Thymus (tissue), 11 donors: ENCODE measurements around the gene RADIL. TPM values are rescaled to one million over a fixed set of nuclear protein-coding genes. Genes with fewer than 3 reads are reported as not detected.
"Not testable (repeated sequence)": the region's sequence is repeated elsewhere in the genome, so short reads cannot be mapped to it uniquely, and the experiment has no call there.

Source experiments
- DNase-seq, 9 donors: peaks; one replicate each; pipeline ENCODE4 v3.0.0-alpha.2; 2013; ENCODE audit warnings: low spot score in 9 of 9, low read depth in 6 of 9, missing footprints in 1 of 9
- H3K27ac ChIP-seq, 2 donors: one replicate each; pipeline ENCODE4 v1.5.1; 2013; ENCODE audit warnings: control low read depth in 1 of 2, low read depth in 1 of 2, low read length in 1 of 2, mild to moderate bottlenecking in 1 of 2, moderate library complexity in 1 of 2
- H3K27me3 ChIP-seq, 2 donors: one replicate each; pipeline ENCODE4 v1.5.1; 2013; ENCODE audit warnings: low read length in 1 of 2; ENCODE audit not compliant: control insufficient read depth in 2 of 2, insufficient read depth in 1 of 2
- H3K36me3 ChIP-seq, 2 donors: one replicate each; pipeline ENCODE4 v1.5.1; 2013; ENCODE audit warnings: low read length in 1 of 2, mild to moderate bottlenecking in 1 of 2, moderate library complexity in 1 of 2; ENCODE audit not compliant: control insufficient read depth in 2 of 2, insufficient read depth in 2 of 2
- H3K4me1 ChIP-seq, 2 donors: one replicate each; pipeline ENCODE4 v1.5.1; 2013; ENCODE audit warnings: low read length in 2 of 2; ENCODE audit not compliant: control insufficient read depth in 2 of 2, insufficient read depth in 2 of 2
- H3K4me3 ChIP-seq, 2 donors: one replicate each; pipeline ENCODE4 v1.5.1; 2013; ENCODE audit warnings: low read length in 2 of 2, control low read depth in 1 of 2, mild to moderate bottlenecking in 1 of 2
- H3K9me3 ChIP-seq, 2 donors: one replicate each; pipeline ENCODE4 v1.5.1; 2013; ENCODE audit warnings: low read length in 1 of 2, mild to moderate bottlenecking in 1 of 2; ENCODE audit not compliant: control insufficient read depth in 2 of 2, insufficient read depth in 1 of 2
- WGBS: extraction: QIAGEN DNeasy Blood & Tissue Kit; methylation state at CpG from one replicate; pipeline ENCODE4 v1.1.7; 2013; 5-methylcytosine and 5-hydroxymethylcytosine counted together
- polyA plus RNA-seq: library from polyadenylated mRNA; stranded (reverse); fragments of 200-250 nt; gene quantifications from one replicate; pipeline ENCODE4 v1.2.3, GENCODE V29; 2013
- total RNA-seq: library from RNA; stranded (reverse); fragments of 120-200 nt; gene quantifications from one replicate; pipeline ENCODE4 v1.2.4, GENCODE V29; 2013
- donor health status: healthy.

The RADIL gene
- total and polyA plus RNA-seq, 2 donors = 0.19 to 0.91 TPM

- H3K4me1 ChIP-seq = no peaks in the 10 kb centered on the region
- H3K27ac ChIP-seq = no peak overlapping the region
- H3K27me3 ChIP-seq = no peaks in the 10 kb centered on the region
- 85% methylated on average over 1 of the region's 1 CpG for WGBS
- no peaks in the 10 kb centered on the region for H3K36me3 ChIP-seq
- H3K4me3 ChIP-seq = no peak overlapping the region
- DNase-seq = no peak
- no peaks in the 10 kb centered on the region for H3K9me3 ChIP-seq
Observed at GRCh38 chr7:4905171-4905570, 21.7 kb upstream of the RADIL start.

- no peaks in the 10 kb centered on the region for H3K27me3 ChIP-seq
- DNase-seq = no peak
- no peaks in the 10 kb centered on the region for H3K4me1 ChIP-seq
- no peaks in the 10 kb centered on the region for H3K9me3 ChIP-seq
- no peaks in the 10 kb centered on the region for H3K36me3 ChIP-seq
- no peak overlapping the region for H3K4me3 ChIP-seq
- no peak overlapping the region for H3K27ac ChIP-seq
Observed at GRCh38 chr7:4904346-4904745, 20.8 kb upstream of the RADIL start.

- H3K4me1 ChIP-seq = no peaks in the 10 kb centered on the region
- peaks cover 0 to 1% of the 10 kb centered on the region in 2 donors for H3K9me3 ChIP-seq
- no peaks in the 10 kb centered on the region for H3K36me3 ChIP-seq
- 89% methylated on average over 11 of the region's 11 CpGs for WGBS
- H3K27me3 ChIP-seq = no peaks in the 10 kb centered on the region
- no peak overlapping the region for H3K4me3 ChIP-seq
- no peak for DNase-seq
- H3K27ac ChIP-seq = no peak overlapping the region
Observed at GRCh38 chr7:4895766-4896165, 12.2 kb upstream of the RADIL start.

- 92% methylated on average over 9 of the region's 9 CpGs for WGBS
- DNase-seq = no peak
- Histone ChIP-seq H3K4me3 (no peak overlapping the region), H3K4me1 (no peaks in the 10 kb centered on the region), H3K27ac (no peak overlapping the region), H3K27me3 (no peaks in the 10 kb centered on the region), H3K36me3 (no peaks in the 10 kb centered on the region), H3K9me3 (peaks cover 0 to 1% of the 10 kb centered on the region in 2 donors)
Observed at GRCh38 chr7:4894482-4894881, 11.0 kb upstream of the RADIL start.

- H3K27ac ChIP-seq = no peak overlapping the region
- no peaks in the 10 kb centered on the region for H3K4me1 ChIP-seq
- WGBS = 94% methylated on average over 8 of the region's 8 CpGs
- no peaks in the 10 kb centered on the region for H3K36me3 ChIP-seq
- H3K9me3 ChIP-seq = peaks cover 0 to 1% of the 10 kb centered on the region in 2 donors
- H3K27me3 ChIP-seq = no peaks in the 10 kb centered on the region
- no peak overlapping the region for H3K4me3 ChIP-seq
- no peak for DNase-seq
Observed at GRCh38 chr7:4893929-4894475, 10.5 kb upstream of the RADIL start.

GRCh38 chr7:4893188-4893587 is 9.7 kb upstream of the RADIL start:
- H3K4me3 ChIP-seq, H3K27me3 ChIP-seq, H3K36me3 ChIP-seq, DNase-seq, H3K9me3 ChIP-seq, H3K4me1 ChIP-seq, H3K27ac ChIP-seq: not testable (repeated sequence)
- 91% methylated on average over 4 of the region's 4 CpGs for WGBS

GRCh38 chr7:4891522-4891921 is 8.0 kb upstream of the RADIL start:
- not testable (repeated sequence) for H3K4me1 ChIP-seq, H3K36me3 ChIP-seq
- 81% methylated on average over 2 of the region's 2 CpGs for WGBS

GRCh38 chr7:4889682-4890081 is 6.2 kb upstream of the RADIL start:
- no peak for DNase-seq
- peaks cover 0 to 3% of the 10 kb centered on the region in 2 donors for H3K27me3 ChIP-seq
- no peaks in the 10 kb centered on the region for H3K36me3 ChIP-seq
- H3K4me3 ChIP-seq = no peak overlapping the region
- WGBS = 79% methylated on average over 1 of the region's 1 CpG
- no peak overlapping the region for H3K27ac ChIP-seq
- H3K4me1 ChIP-seq = no peaks in the 10 kb centered on the region
- peaks cover 0 to 1% of the 10 kb centered on the region in 2 donors for H3K9me3 ChIP-seq

More at GRCh38 chr7:4891522-4891921, 8.0 kb upstream of the RADIL start:
- not testable (repeated sequence) for H3K27me3 ChIP-seq, H3K27ac ChIP-seq, DNase-seq, H3K9me3 ChIP-seq, H3K4me3 ChIP-seq

- H3K4me3 ChIP-seq = no peak overlapping the region
- 85% methylated on average over 3 of the region's 3 CpGs for WGBS
- peaks cover 0 to 2% of the 10 kb centered on the region in 2 donors for H3K4me1 ChIP-seq
- no peak overlapping the region for H3K27ac ChIP-seq
- no peaks in the 10 kb centered on the region for H3K36me3 ChIP-seq
- DNase-seq = no peak
- peaks cover 0 to 5% of the 10 kb centered on the region in 2 donors for H3K9me3 ChIP-seq
- H3K27me3 ChIP-seq = peaks cover 10 to 16% of the 10 kb centered on the region in 2 donors
Observed at GRCh38 chr7:4888161-4888560, 4.6 kb upstream of the RADIL start.

- Histone ChIP-seq H3K4me3 (no peak overlapping the region), H3K9me3 (peaks cover 0 to 5% of the 10 kb centered on the region in 2 donors), H3K4me1 (peaks cover 2 to 4% of the 10 kb centered on the region in 2 donors), H3K36me3 (no peaks in the 10 kb centered on the region), H3K27ac (no peak overlapping the region), H3K27me3 (peaks cover 25 to 31% of the 10 kb centered on the region in 2 donors)
- 82% methylated on average over 1 of the region's 1 CpG for WGBS
- no peak for DNase-seq
Observed at GRCh38 chr7:4886671-4887070, 3.2 kb upstream of the RADIL start.
